ENCODE measurements around the gene MTFR1L.

MTFR1L gene

GRCh38 chr1:25819491-25820246 is at the start of gene MTFR1L:
TSS of gene MTFR1L (plus strand) at chr1:25819954. CDS start at chr1:25823105, 3,151 bp downstream.
- H3K4me3 ChIP-seq (ENCODE audit: low read depth, low read length): peak within 1 kb of the TSS; percentile 63
- peaks cover 6% of the 10 kb centered on the region for H3K36me3 ChIP-seq
- peak within 1 kb of the TSS; percentile 73 for H3K27ac ChIP-seq
- no peaks in the 10 kb centered on the region for H3K27me3 ChIP-seq (ENCODE audit: insufficient read depth, low read depth, severe bottlenecking)
- DNase-seq: peak; percentile 90
- no peak for TF ChIP-seq CTCF (IDR thresholded peaks at IDR 0.05; ENCODE audit: low read depth, low read length)
- H3K9me3 ChIP-seq (ENCODE audit: severe bottlenecking): no peaks in the 10 kb centered on the region

- Histone ChIP-seq H3K27ac (peak overlapping the region; percentile 93), H3K9me3 (ENCODE audit: severe bottlenecking) (no peaks in the 10 kb centered on the region), H3K36me3 (no peaks in the 10 kb centered on the region), H3K4me3 (ENCODE audit: low read depth, low read length) (peak overlapping the region; percentile 40), H3K27me3 (ENCODE audit: insufficient read depth, low read depth, severe bottlenecking) (no peaks in the 10 kb centered on the region)
- TF ChIP-seq CTCF (IDR thresholded peaks at IDR 0.05; ENCODE audit: low read depth, low read length): no peak
- DNase-seq: no peak
These were observed 49.1 kb upstream of the MTFR1L start for GRCh38 chr1:25770541-25771220.

- peak overlapping the region; percentile 40 for H3K4me3 ChIP-seq (ENCODE audit: low read depth, low read length)
- TF ChIP-seq CTCF (IDR thresholded peaks at IDR 0.05; ENCODE audit: low read depth, low read length): no peak
- peak; percentile 95 for DNase-seq
- H3K36me3 ChIP-seq: no peaks in the 10 kb centered on the region
- H3K27ac ChIP-seq: peak overlapping the region; percentile 93
- no peaks in the 10 kb centered on the region for H3K27me3 ChIP-seq (ENCODE audit: insufficient read depth, low read depth, severe bottlenecking)
- no peaks in the 10 kb centered on the region for H3K9me3 ChIP-seq (ENCODE audit: severe bottlenecking)
These were observed 48.3 kb upstream of the MTFR1L start for GRCh38 chr1:25771221-25772114.

- Histone ChIP-seq H3K36me3 (no peaks in the 10 kb centered on the region), H3K27ac (peak overlapping the region; percentile 93), H3K4me3 (ENCODE audit: low read depth, low read length) (no peak overlapping the region), H3K9me3 (ENCODE audit: severe bottlenecking) (no peaks in the 10 kb centered on the region), H3K27me3 (ENCODE audit: insufficient read depth, low read depth, severe bottlenecking) (no peaks in the 10 kb centered on the region)
- no peak for TF ChIP-seq CTCF (IDR thresholded peaks at IDR 0.05; ENCODE audit: low read depth, low read length)
- no peak for DNase-seq
These were observed 47.6 kb upstream of the MTFR1L start for GRCh38 chr1:25772164-25772563.

- TF ChIP-seq CTCF (IDR thresholded peaks at IDR 0.05; ENCODE audit: low read depth, low read length): no peak
- Histone ChIP-seq H3K27me3 (ENCODE audit: insufficient read depth, low read depth, severe bottlenecking) (no peaks in the 10 kb centered on the region), H3K27ac (peak overlapping the region; percentile 93), H3K4me3 (ENCODE audit: low read depth, low read length) (no peak overlapping the region), H3K36me3 (no peaks in the 10 kb centered on the region), H3K9me3 (ENCODE audit: severe bottlenecking) (no peaks in the 10 kb centered on the region)
- no peak for DNase-seq
These were observed 47.0 kb upstream of the MTFR1L start for GRCh38 chr1:25772692-25773245.
